ENCODE results near the gene NR4A1.

The NR4A1 gene

GRCh38 chr12:52046859-52047258, 4.4 kb upstream of the NR4A1 start:
- CTCF ChIA-PET: interaction anchor here (1.4 to 2.6 kb wide), 3 partner anchors 9 to 38 kb away, joined by 3 to 12 read pairs (median 7); no protein-coding TSS in a partner anchor
- Histone ChIP-seq H3K9me3 (ENCODE audit: control insufficient read depth, insufficient read depth, low read depth, low read length) (no peaks in the 10 kb centered on the region), H3K36me3 (ENCODE audit: control insufficient read depth in 2 of 2, insufficient read depth in 1 of 2, low read length in 2 of 2) (peaks cover 0 to 4% of the 10 kb centered on the region in 2 experiments; a peak in 1 of 3 replicates), H3K4me3 (ENCODE audit: low read depth, low read length) (no peak overlapping the region), H3K4me1 (ENCODE audit: control insufficient read depth, insufficient read depth, low read length) (peaks cover 8% of the 10 kb centered on the region; the same call in 1 of the 2 replicates), H3K27ac (ENCODE audit: extremely low read depth, low read depth, low read length) (no peak overlapping the region)
- POLR2A ChIA-PET: interaction anchor here (1.4 kb wide), 1 partner anchor 23 kb away, joined by 6 read pairs; the partner anchor contains the start of gene ATG101
- TF ChIP-seq ZNF555 (tag by site-specific recombination; conservative IDR thresholded peaks at IDR 0.05) (no peak), ZNF585B (tag by site-specific recombination; IDR thresholded peaks at IDR 0.05) (no peak), ZNF155 (tag by site-specific recombination; IDR thresholded peaks at IDR 0.05) (no peak), ZNF48 (tag by site-specific recombination; IDR thresholded peaks at IDR 0.05) (no peak), BCL11B (tag by site-specific recombination; IDR thresholded peaks at IDR 0.05; ENCODE audit: low read depth) (no peak), ZNF76 (tag by site-specific recombination; IDR thresholded peaks at IDR 0.05; ENCODE audit: borderline replicate concordance, low read depth) (no peak), ZNF514 (tag by site-specific recombination; IDR thresholded peaks at IDR 0.05) (no peak), MZF1 (tag by site-specific recombination; IDR thresholded peaks at IDR 0.05; ENCODE audit: borderline replicate concordance) (no peak), SALL2 (tag by site-specific recombination; IDR thresholded peaks at IDR 0.05; ENCODE audit: borderline replicate concordance) (no peak), ZNF707 (tag by site-specific recombination; IDR thresholded peaks at IDR 0.05) (no peak), ZNF791 (tag by site-specific recombination; IDR thresholded peaks at IDR 0.05) (no peak), WT1 (tag by site-specific recombination; IDR thresholded peaks at IDR 0.05) (no peak), ZNF473 (tag by site-specific recombination; IDR thresholded peaks at IDR 0.05) (no peak), ZNF777 (tag by site-specific recombination; IDR thresholded peaks at IDR 0.05; ENCODE audit: borderline replicate concordance) (no peak)
- TF ChIP-seq, protein P1, sequence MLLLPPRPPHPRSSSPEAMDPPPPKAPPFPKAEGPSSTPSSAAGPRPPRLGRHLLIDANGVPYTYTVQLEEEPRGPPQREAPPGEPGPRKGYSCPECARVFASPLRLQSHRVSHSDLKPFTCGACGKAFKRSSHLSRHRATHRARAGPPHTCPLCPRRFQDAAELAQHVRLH (tag by site-specific recombination; IDR thresholded peaks at IDR 0.05): no peak

DNA sequence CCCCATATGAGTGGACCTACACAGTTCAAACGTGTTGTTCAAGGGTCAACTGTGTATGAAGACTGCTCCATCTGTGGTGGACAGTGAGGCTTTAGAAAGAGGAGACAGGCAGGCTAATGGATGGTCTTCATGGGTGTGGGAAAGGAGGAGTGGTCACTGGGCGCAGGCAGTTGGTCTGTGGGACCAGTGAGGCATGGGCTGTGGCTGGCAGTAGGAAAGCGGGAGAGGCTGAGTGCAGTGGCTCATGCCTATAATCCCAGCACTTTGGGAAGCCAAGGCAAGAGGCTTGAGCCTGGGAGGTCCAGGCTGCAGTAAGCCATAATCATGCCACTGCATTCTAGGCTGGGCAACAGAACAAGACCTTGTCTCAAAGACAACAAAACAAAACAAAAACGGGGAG, 2.0 kb upstream of the NR4A1 start:
- Histone ChIP-seq H3K9me3 (ENCODE audit: control insufficient read depth, insufficient read depth, low read depth, low read length) (no peaks in the 10 kb centered on the region), H3K27ac (ENCODE audit: extremely low read depth, low read depth, low read length) (no peak overlapping the region), H3K4me1 (ENCODE audit: control insufficient read depth, insufficient read depth, low read length) (peaks cover 11% of the 10 kb centered on the region; the same call in 1 of the 2 replicates), H3K4me3 (ENCODE audit: low read depth, low read length) (no peak overlapping the region), H3K36me3 (ENCODE audit: control insufficient read depth in 2 of 2, insufficient read depth in 1 of 2, low read length in 2 of 2) (peaks cover 0 to under 1% of the 10 kb centered on the region in 2 experiments; a peak in 1 of 3 replicates)
- CTCF ChIA-PET: interaction anchor here (1.3 kb wide), 1 partner anchor 17 kb away, joined by 4 read pairs; no protein-coding TSS in a partner anchor
- POLR2A ChIA-PET: no interaction called here
- TF ChIP-seq ZNF350 (tag by site-specific recombination; IDR thresholded peaks at IDR 0.05) (no peak), GLIS1 (tag by site-specific recombination; IDR thresholded peaks at IDR 0.05) (peak; percentile 8; the same call in 1 of the 2 replicates)

DNA sequence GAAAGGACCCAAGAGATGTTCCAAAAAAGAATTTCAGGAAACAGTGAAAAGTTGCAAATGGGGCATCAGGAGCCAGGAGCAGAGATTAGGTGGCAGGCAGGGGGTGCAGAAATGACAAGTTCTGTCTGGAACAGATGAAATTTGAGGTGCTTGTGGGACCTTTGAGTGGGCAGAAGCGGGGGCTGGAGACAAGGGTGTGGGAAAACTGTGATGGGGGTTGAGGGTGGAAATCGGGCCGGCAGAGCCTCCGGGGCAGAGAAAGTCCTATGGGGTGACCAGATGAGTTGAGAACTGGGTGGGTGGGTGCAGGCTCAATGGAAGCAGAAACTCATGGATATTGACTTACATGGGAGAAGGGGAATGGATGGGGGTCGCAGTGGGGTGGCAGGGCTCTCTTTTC, 1.6 kb upstream of the NR4A1 start:
- TF ChIP-seq ZFHX2 (tag by site-specific recombination; conservative IDR thresholded peaks at IDR 0.05) (peak; percentile 66), KLF8 (tag by site-specific recombination; IDR thresholded peaks at IDR 0.05) (no peak), ZNF670 (tag by site-specific recombination; IDR thresholded peaks at IDR 0.05; ENCODE audit: low read depth) (no peak), ZNF214 (tag by site-specific recombination; IDR thresholded peaks at IDR 0.05; ENCODE audit: borderline replicate concordance) (no peak), GLIS1 (tag by site-specific recombination; IDR thresholded peaks at IDR 0.05) (peak; percentile 4; the same call in 1 of the 2 replicates)
- TF ChIP-seq, protein P2, sequence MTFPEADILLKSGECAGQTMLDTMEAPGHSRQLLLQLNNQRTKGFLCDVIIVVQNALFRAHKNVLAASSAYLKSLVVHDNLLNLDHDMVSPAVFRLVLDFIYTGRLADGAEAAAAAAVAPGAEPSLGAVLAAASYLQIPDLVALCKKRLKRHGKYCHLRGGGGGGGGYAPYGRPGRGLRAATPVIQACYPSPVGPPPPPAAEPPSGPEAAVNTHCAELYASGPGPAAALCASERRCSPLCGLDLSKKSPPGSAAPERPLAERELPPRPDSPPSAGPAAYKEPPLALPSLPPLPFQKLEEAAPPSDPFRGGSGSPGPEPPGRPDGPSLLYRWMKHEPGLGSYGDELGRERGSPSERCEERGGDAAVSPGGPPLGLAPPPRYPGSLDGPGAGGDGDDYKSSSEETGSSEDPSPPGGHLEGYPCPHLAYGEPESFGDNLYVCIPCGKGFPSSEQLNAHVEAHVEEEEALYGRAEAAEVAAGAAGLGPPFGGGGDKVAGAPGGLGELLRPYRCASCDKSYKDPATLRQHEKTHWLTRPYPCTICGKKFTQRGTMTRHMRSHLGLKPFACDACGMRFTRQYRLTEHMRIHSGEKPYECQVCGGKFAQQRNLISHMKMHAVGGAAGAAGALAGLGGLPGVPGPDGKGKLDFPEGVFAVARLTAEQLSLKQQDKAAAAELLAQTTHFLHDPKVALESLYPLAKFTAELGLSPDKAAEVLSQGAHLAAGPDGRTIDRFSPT (tag by site-specific recombination; IDR thresholded peaks at IDR 0.05): 0 out of 2 replicates have a peak, but pooled peaks have one; percentile 19
- ChIA-PET POLR2A (no interaction called here), CTCF (interaction anchor here (1.1 kb wide), 1 partner anchor 24 kb away, joined by 6 read pairs; no protein-coding TSS in a partner anchor)
- Histone ChIP-seq H3K9me3 (ENCODE audit: control insufficient read depth, insufficient read depth, low read depth, low read length) (no peaks in the 10 kb centered on the region), H3K4me1 (ENCODE audit: control insufficient read depth, insufficient read depth, low read length) (peaks cover 11% of the 10 kb centered on the region; the same call in 1 of the 2 replicates), H3K4me3 (ENCODE audit: low read depth, low read length) (no peak overlapping the region), H3K27ac (ENCODE audit: extremely low read depth, low read depth, low read length) (no peak overlapping the region), H3K36me3 (ENCODE audit: control insufficient read depth in 2 of 2, insufficient read depth in 1 of 2, low read length in 2 of 2) (peaks cover 0 to 4% of the 10 kb centered on the region in 2 experiments; a peak in 1 of 3 replicates)
